GM18520 (cell line): ENCODE results near the gene PLCB4.

Source experiments
- ATAC-seq: cut with Tn5 transposase; IDR thresholded peaks from one replicate; pipeline ENCODE4 v1.9.1; 2021; ENCODE audit not compliant: unreplicated experiment

The PLCB4 gene

DNA sequence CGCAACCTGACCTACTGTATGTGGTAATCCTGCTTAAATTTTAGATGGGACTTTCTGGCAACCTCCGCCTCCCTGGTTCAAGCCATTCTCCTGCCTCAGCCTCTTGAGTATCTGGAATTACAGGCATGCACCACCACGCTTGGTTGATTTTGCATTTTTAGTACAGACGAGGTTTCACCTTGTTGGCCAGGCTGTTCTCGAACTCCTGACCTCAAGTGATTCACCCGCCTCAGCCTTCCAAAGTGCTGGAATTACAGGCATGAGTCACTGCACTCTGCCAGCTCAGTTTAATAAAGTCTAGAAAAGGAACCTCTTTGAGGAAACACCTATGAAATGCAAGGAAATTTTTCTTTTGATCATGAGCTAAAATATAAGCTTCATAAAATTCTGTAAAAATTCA, 9.0 kb upstream of the PLCB4 start:
- ATAC-seq, result no peak

DNA sequence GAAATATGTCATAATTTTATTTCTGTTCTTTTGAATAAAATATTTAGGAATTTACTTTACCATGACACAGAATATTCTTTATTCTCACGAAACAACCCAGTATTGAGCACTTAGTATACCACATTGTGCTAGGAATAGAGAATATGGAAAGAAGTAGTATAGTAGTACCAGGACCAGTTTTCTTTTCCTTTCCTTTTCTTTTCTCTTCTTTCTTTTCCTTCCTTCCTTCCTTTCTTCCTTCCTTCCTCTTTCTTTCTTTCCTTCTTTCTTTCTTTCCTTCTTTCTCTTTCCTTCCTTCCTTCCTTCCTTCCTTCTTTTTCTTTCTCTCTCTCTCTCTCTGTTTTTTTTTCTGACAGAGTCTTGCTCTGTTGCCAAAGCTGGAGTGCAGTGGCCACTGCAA, 7.5 kb upstream of the PLCB4 start:
- no peak for ATAC-seq

DNA sequence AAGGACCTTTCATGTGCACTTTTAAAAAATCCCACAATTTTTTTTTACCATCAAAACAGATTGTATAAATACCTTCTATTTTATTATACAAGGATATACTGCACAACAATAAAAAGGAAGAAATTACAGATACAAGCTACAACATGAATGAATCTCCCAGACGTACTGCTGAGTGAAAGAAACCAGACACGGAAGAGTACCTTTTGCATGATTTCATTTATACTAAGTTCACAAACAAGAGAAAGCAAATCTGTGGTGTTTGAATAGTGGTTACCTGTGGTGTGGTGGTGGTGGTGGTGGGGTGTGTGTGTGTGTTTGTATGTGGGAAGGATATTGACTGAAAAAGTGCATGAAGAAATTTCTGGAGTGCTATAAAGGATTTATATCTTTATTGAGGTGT, 6.8 kb upstream of the PLCB4 start:
- ATAC-seq, result no peak

DNA sequence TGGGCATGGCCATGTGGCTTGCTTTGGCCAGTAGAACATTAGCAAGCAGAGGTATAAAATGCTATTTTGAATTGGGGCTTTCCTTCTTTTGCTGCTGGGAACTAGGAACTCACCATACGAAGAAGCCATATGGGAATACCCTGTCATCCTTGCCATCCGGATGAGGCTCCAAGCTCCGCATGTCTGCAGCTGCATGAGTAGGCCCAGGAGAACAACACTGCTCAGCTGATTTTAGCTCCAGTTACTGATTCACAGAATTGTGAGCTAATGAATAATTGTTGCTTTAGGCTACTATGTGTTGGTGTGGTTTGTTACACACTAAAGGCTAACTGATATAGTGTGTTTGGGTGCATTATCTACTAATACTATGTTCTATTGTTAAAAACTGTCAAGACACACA, 2.7 kb upstream of the PLCB4 start:
- ATAC-seq, result no peak

DNA sequence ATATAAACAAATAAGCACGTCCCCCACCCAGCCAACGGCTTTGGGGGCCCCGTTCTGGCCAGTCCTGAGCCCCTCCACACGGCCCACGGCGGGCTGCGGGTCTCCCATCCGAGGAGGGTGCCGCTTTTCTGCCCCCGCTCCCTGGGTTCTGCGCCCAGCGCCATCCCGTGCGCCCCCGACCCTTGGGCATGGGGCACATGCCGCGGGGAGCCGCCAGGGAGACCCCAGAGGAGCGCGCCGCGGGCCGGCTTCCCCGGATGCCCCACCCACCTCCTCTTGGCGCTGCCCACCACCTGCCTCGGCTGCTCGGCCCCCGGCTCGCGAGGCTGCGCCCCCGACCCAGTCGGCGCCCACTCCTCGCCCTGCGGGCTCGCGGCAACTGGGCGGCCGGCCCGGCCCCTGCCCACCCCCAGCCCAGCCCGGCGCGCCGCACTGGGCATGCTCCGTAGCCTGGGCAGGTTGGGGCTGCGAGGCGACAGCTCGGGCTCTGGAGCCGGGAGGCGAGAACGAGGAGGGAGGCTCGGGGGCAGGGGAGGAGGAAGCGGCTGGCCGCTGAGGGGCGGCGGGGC, 570 bp upstream of the PLCB4 start:
- no peak for ATAC-seq

DNA sequence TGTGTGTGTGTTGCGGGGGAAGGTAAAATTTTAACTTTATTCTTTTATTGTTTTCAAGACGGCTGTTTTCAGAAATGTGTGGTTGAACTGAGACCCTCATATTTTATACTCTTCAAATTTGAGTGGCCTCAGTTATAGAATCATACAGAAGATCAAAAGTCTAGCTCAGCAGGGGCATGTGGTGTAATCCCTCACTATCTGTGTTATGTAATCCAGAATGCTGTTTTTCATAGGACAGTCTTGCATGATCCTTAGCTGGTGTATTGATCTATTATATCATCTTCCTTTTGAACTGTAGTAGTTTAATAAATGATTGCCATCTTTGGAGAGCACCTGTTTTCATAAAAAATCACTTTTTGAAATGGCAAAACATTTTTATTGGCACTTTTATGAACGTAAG, 1.4 kb downstream of the PLCB4 start:
- no peak for ATAC-seq

DNA sequence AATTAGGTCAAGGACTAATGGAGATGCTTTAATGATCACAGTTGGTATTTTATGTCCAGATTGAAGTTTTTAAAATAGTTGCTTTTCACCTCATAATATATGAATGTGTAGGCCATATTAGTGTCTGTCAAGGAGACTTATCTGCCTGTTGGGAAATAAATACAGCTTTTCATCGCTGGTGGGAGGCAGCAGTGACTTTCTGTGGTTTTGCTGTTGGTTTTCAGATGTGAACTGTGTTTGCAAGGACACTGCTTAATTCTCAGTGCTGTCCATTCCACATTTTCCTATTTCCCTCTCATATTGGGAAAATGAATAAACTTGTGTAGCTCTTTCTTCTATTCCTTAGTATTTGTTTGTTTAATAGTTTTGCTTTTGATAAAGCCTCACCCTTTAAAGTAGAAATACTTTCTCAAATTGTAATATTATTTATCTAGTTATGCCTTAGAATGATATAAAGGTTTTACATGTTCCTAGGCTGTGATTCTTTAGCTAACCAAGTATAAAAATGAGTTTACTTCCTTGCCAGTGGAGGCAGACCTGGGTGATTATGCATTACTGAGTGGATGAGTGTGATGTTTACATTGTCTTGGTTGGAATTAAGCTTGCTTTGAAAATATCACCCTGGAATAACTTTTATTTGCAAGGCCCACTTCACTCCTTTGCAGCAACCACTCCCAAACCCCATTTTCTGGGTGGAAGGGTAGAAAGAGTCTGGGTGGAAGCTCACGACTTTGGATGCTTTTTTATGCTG, 3.3 kb downstream of the PLCB4 start:
- ATAC-seq, result no peak

DNA sequence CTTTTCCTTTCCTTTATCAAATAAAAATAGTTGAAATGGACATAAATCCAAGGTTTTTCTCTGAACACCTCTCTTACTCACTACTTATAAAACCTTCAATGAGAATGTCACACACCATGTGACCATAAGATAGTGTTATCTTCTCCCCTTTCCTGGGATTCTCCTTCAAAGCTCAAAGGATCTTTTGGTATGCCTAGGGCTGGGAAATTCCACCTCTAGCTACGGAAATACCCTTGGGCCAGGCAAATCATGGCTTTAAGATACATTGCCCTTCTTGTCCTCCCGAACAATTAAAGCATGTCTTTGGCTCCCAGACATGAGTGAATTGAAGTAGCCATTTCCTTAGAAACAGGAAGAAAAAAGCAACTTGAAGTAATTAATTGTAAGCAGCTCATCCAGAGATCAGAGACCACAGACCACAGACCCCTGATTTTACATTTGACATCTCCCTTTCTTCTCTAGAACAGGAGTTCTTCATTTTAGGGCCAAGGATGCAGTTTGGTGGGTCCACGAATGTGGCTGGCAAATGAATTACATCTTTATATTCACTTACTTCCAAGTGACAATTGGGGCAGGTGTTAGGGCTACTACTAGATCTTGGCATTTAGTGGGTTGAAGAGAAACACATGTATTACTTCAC, 4.1 kb downstream of the PLCB4 start:
- no peak for ATAC-seq

DNA sequence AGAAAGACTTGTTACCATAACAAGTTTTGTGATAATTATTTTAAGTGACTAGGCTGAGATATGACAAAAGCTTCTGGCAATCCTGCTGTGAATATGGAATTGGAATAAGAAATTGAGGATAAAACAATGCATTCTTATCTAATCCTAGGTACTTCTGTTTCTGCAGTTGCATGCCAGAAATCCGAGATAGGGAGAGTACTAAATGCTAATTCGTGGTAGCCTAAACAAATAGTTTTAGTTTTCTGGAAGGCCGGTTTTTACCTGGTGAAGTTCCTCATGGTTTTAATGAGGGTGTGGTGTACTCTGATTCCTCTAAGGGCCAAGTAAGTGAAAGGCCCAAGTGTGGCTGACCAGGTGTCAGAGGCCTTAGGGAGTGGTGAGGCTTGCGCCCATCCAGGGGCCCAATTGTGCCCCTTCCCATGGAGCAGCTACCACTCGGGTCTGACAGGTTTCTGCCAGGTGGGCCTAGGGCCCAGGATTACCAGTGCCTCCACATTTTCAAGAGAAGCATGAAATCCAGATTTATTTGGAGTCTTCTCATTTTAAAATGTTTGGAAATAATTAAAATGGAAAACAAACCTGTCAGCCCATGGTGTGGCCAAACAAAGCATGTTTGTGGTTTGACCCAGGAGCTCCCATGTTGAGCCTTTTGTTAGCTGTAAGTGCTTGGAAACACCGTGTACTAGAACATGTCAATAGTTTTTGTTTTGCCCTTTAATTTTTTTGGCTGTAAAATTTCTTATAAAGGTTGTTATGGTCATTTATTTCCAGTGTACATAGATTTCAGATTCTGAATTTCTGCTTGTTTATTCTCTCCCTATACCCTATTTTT, 6.6 kb downstream of the PLCB4 start:
- ATAC-seq, result no peak

DNA sequence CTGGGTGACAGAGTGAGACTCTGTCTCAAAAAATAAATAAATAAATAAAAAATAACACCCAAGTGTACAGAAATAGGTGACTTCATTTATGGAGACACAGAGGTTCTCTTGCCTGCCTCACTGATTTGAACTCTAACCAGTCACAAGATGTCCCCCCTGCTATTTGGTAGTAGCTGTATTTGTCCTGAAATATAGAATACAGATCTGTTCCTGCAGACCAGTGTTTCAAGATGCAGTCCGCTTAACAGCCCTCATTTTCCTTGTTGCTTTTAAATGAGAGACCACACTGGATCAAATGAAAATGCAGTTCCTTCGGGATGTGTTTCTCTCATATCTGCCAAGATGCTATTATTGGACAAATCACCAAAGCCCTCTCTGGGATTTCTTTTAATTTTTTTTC, 7.6 kb downstream of the PLCB4 start:
- no peak for ATAC-seq

DNA sequence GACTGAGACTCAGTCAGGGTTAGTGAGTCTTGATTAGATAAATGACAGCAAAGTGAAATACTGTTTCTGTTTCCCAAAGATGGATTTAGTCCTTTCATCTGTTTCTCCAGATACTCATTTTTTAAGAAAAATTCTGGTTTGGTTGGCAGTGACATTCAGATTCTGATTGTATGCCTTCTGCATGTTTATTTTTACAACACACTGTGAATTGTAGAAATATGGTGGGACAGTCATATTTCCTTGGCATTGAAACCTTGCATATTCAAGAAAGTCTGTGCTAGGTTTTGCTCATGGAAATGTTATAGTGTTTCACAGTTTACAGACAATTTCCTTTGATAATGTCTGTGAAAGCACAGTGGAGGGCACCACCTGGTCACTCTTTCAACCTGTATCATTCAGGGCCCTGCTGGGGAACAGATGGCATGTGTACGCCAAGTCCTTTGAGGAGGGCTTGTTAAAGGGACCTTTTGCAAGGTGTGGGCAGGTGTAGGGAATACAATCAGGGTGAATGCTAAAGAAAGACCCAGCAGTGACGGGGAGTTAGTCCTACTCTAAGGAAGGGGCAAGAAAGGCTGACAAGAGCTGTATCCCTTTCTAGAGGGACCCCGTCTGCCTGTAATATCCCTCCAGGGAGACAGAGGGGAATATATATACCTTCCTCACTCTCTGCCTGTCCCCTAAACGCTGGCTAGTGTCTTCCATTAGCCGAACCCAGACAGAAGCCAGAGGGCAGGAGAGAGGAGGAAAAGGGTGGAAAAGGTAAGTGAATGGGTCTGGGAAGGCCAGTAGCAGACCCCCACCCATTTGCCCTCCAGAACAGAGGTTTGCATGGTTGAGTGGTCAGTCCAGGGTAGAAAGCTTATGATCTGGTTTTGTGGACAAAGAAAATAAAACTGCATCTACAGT, 10.2 kb downstream of the PLCB4 start:
- no peak for ATAC-seq

DNA sequence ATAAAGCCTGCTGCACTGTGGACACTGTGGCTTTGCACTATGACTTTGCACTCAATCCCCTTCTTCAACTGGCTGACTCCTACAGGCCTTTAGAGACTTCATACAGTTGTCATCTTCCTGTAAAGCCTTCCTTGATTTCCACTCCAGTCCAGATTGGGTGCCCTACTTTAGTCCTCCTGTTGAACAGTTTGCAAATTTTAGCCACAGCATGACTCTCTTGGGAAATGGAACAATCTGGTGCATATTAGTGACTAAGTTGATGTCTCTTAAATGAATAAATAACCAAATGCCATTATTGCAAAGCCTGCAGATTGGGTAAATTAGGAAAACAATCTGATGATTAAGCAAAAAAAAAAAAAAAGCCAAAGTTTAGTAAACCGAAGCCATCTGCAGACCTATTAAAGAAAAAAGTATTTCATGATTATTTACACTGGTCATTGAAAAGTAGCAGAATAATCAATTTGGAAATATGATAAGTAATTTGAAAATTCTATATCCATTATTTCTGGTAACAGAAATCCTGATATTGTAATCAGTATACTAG, 12.6 kb downstream of the PLCB4 start:
- no peak for ATAC-seq

DNA sequence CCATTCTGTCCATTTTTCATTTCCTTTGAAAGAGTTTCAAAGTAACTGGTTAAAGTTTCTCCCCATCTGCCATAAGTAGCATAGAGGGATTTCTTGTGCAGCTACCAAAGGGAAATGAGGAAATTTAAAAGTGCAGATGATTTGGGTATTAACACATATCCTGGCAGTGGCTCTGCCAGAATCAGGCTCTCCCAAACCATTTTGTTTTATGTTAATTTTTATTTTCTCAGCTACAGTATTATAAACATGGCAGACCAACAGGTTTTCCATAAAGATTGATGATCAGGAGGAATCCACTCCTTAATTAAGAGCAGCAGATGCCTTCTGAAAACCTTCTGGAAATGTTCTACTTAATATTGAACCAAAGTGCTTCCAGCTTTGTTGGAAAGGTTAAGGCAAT, 13.9 kb downstream of the PLCB4 start:
- ATAC-seq, result no peak

DNA sequence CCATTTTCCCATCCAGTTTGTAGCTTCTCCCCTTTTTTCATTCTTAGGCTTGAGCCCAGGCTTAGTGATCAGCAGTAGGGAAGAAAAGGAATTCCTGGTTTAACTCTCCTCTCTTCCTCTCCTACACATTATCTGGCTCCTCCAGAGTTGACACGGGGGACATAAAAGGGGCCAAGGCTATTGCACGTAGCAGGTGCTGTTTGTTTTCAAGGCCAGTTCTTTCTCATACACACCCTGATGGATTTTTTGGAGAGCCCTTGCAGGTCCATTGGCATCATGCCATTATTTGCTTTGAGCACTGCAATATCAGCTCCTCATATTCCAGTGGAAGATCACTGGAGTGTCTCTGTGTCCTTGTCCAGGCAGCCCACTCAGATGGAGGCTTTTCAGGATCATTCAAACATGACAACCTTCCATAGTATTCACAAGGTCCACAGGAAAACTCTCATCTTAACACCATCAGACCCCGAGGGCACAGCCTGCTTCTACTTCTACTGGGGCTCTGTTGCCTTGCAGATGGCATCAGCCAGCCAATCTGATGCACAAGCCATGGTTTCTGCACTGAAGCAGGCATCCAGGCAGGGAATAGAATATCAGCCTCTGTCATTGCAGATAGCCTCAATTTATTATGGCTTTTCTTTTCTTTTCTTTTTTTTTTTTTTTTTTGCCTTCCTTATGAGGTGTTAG, 18.8 kb downstream of the PLCB4 start:
- no peak for ATAC-seq

DNA sequence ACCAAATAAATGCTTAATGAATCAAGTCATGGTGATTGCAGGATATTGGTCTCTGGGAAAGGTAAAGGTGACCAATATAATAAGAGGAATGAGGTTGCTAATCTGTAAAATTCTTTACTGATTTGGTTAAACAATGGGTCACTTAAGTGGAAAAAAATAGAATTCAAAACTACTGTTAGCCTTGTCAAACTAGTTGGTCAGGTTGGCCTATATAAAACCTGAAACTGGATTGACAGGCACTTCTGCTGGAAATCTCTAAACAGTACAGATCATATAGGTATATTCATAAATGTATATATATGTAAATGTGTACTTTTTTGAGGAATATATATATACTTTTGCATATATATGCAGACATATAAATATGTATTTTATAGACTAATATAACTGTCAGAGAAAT, 19.7 kb downstream of the PLCB4 start:
- no peak for ATAC-seq

DNA sequence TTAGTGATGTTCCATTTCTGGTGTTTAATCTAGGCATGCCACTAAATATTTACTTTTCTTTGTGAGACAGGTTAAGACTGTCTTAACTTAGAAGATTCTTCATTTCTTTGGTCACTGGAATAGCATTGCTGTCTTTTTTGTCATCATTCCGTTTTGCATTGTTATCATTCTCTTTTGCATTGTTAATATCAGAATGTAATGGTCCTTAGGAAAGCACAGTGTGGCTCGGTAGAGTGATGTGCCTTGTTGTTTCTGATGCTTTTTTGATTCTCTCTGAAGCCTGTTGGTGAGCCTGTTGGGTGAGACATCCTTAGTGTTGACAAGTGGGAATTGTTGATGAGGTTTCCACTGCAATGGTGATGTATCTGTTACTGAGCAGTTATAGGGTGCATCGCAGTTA, 23.2 kb downstream of the PLCB4 start:
- no peak for ATAC-seq

DNA sequence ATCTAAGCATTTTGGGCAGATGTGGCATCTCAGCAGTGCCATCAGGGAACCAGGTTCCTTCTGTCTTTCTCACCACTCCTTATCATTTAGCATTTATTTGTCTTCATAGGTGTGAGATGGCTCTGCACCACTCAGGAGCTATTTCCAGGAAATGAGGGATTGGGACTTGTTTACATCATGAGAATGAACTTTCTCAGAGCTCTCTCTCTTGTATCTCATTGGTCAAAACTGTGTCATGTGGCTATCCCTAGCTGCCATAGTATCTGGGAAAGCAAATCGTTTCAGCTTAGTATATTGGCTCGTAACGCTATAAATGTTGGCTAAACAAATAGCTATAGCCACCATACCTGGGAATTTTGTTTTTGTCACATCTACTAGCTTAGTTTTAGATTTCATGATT, 23.8 kb downstream of the PLCB4 start:
- ATAC-seq, result no peak

DNA sequence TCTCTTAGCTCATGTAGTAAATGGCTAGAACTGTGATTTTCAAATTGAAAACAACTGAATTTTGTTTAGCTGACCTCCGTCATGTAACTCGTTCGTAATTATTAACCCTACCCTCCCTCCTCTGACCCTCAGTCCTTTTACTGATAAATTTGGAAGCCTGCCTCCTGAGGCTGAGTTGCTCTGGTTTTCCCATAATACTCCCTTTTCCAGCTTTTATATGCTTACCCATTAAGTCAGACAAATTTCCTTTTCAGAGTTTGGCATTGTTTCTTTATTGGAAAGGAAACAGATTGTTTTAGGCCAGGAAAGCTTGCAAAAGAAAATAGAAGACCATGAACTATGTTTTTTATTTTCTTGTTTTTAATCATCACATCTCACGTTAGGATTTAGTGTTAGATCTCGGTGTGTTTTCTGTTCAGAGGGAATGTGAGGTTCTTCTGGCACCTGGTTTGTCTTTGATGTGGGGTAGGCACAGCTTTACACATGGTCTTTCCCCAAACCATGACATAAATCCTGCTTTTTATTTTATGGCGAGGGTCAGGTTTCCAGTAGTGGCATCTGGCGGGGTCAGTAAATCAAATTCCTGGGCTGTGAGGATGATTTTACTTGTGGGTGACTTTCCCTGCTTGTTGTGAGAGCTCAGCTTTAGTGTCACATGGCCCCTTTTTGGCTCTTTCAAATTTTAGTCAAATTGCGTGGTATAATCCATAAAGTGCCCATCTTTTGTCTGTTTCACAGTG, 24.5 kb downstream of the PLCB4 start:
- no peak for ATAC-seq

DNA sequence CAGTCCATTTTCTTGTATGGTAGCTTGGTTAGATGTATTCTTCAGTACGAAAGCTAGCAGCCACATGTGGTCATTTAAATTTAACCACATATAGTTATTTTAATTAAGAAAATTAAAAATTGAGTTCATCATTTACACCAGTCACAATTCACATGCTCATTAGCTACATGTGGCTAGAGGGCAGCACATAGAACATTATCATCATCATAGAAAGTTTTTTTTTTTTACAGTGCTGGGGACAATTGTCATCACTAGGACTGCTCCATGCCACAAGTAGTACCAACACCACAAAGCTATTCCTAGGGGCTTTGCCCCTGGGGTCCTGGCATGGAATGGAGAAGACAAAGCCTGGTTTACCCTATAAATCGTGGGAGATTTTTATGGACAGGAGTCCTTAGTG, 30.5 kb downstream of the PLCB4 start:
- ATAC-seq, result no peak
